HL-60 (cell line): Measurements from ENCODE around the gene ERRFI1.

ENCODE experiments used
- CTCF ChIP-seq: IDR thresholded peaks from one replicate; pipeline ENCODE4 v1.5.1; 2011; ENCODE audit warnings: low read length, control low read depth, inconsistent platforms; ENCODE audit not compliant: insufficient read depth
- POLR2AphosphoS5 ChIP-seq: IDR thresholded peaks from 2 replicates; pipeline ENCODE4 v1.6.1; 2012; ENCODE audit warnings: low read depth
- REST ChIP-seq: IDR thresholded peaks from 2 replicates; pipeline ENCODE4 v1.6.1; 2012; ENCODE audit warnings: low read depth; ENCODE audit not compliant: insufficient replicate concordance

- TF ChIP-seq CTCF: no peak
- TF ChIP-seq REST: no peak
- TF ChIP-seq POLR2AphosphoS5: no peak
Observed at GRCh38 chr1:7962636-7963377, 63.3 kb downstream of the ERRFI1 start.
